ENCODE data around the gene UTF1. TPM values are rescaled to one million over a fixed set of nuclear protein-coding genes. Genes with fewer than 3 reads are reported as not detected.

The UTF1 gene
- total and polyA plus RNA-seq, 4 donors, result 0.06 to 0.52 TPM; not detected in 2

GRCh38 chr10:133276100-133276434 is 46.0 kb downstream of the UTF1 start:
- 11 to 31% methylated on average over 6 of the region's 6 CpGs for WGBS, 2 donors
- H3K4me1 ChIP-seq (ENCODE audit: control insufficient read depth in 5 of 5, insufficient read depth in 5 of 5, low read length in 5 of 5), result peaks cover 0 to 11% (median 6%) of the 10 kb centered on the region in 5 donors
- H3K9me3 ChIP-seq (ENCODE audit: control insufficient read depth in 4 of 4, insufficient read depth in 3 of 4, low read length in 3 of 4), result no peaks in the 10 kb centered on the region
- H3K27me3 ChIP-seq (ENCODE audit: control insufficient read depth in 3 of 3, insufficient read depth in 3 of 3, low read length in 2 of 3), result no peaks in the 10 kb centered on the region
- ATAC-seq (ENCODE audit: insufficient read depth, low FRiP score) (no peak), DNase-seq (no peak)
- no peak for TF ChIP-seq CTCF (IDR thresholded peaks at IDR 0.05; ENCODE audit: control extremely low read depth, extremely low read depth)
- no peak overlapping the region for H3K27ac ChIP-seq (ENCODE audit: low read depth in 1 of 2, low read length in 1 of 2)
- no peak overlapping the region for H3K9ac ChIP-seq (ENCODE audit: insufficient read depth in 1 of 2, low read length in 2 of 2)
- H3K36me3 ChIP-seq (ENCODE audit: control insufficient read depth in 4 of 4, insufficient read depth in 4 of 4, low read length in 4 of 4), result peaks cover 0 to 36% (median 8%) of the 10 kb centered on the region in 4 donors
- H3K4me3 ChIP-seq, result no peak overlapping the region

DNA sequence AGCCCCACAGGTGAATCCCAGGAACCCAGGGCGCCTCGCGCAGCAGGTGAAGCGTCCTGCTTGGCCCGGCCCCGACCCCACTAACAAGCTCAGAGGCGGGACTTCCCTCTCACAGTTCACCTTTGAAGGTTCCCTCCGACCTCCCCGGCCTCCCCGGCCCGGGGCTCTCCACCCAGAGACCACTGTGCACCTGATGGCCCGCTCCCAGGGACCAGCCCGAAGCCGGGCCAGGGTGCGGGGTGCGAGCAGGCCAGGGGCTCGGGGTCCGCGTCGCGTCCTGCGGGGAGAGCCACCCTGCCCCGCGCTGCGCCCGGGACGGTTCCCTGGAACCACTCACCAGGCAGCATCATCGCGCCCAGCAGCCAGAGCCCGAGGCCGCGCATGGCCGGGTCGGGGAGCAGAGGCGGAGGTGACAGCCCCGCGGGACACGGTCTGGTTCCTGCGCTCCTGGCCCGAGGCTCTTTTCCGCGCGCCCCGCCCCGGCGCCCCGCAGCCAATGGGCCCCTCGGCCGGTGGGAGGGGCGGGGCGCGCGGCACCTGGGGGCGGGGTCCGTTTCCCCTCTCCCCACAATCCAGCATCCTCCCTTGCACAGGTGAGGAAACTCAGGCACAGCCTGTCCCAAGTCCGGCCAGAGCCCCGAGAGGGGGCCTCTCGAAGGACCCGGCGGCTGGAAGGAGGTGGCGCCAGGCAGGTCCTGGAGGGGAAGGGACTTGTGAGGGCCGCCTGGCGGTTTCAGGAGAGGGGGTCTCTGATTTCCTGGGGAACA is 46.6 kb downstream of the UTF1 start, which contains the start of gene ADAM8:
Gene ADAM8 (minus strand): TSS at position 434 of the 767 bp plus-strand sequence. CDS start 51 bp downstream, at position 383.
- peaks cover 0 to 36% (median 10%) of the 10 kb centered on the region in 4 donors for H3K36me3 ChIP-seq (ENCODE audit: control insufficient read depth in 4 of 4, insufficient read depth in 4 of 4, low read length in 4 of 4)
- 5 to 6% methylated on average over 44 to 63 of the region's 63 CpGs for WGBS, 2 donors
- H3K4me3 ChIP-seq, result peak within 1 kb of the TSS; percentile 18
- H3K4me1 ChIP-seq (ENCODE audit: control insufficient read depth in 5 of 5, insufficient read depth in 5 of 5, low read length in 5 of 5), result peaks cover 0 to 11% (median 6%) of the 10 kb centered on the region in 5 donors
- TF ChIP-seq CTCF (IDR thresholded peaks at IDR 0.05; ENCODE audit: control extremely low read depth, extremely low read depth), result no peak
- no peaks in the 10 kb centered on the region for H3K9me3 ChIP-seq (ENCODE audit: control insufficient read depth in 4 of 4, insufficient read depth in 3 of 4, low read length in 3 of 4)
- DNase-seq (no peak), ATAC-seq (ENCODE audit: insufficient read depth, low FRiP score) (peak; percentile 28)
- H3K9ac ChIP-seq (ENCODE audit: insufficient read depth in 1 of 2, low read length in 2 of 2), result no peak within 1 kb of the TSS
- H3K27me3 ChIP-seq (ENCODE audit: control insufficient read depth in 3 of 3, insufficient read depth in 3 of 3, low read length in 2 of 3), result no peaks in the 10 kb centered on the region
- H3K27ac ChIP-seq (ENCODE audit: low read depth in 1 of 2, low read length in 1 of 2), result peak within 1 kb of the TSS in 1 of 2 donors; percentile 30

DNA sequence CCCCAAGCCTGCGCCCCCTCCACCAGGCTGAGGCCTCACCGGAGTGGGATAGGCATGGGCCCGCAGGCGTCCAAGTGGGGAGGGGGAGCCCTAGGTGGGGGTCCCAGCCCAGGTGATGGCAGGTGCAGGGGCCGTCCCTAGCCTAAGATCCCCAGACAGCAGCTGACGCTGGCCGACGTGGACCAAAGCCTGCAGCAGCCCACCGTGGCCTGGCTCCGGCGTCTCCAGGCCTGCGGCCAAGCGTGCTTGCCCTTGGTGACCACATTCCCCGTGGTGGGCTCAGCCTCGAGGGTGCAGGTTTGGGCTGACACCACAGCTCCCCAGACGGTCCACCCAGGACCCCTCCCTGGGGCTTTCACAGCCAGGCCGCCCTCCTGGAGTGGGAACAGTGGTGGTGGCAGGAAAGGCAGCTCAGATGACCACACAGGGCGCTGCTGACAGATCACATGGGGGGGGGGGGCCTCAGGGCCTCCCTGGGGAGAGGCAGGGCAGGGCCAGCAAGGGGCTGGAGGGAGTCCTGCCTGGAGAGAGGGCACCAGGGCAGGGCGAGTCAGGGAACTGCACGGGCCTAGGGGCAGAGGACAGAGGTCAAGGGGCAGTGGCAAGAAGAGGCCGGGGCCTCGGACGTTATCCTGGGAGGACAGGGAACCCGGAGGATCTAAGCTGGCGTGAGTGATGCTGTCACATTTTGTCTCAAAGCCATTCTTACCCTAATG is 47.4 kb downstream of the UTF1 start:
- no peak overlapping the region for H3K9ac ChIP-seq (ENCODE audit: insufficient read depth in 1 of 2, low read length in 2 of 2)
- no peak overlapping the region for H3K4me3 ChIP-seq
- no peak for TF ChIP-seq CTCF (IDR thresholded peaks at IDR 0.05; ENCODE audit: control extremely low read depth, extremely low read depth)
- DNase-seq, result no peak
- no peaks in the 10 kb centered on the region for H3K27me3 ChIP-seq (ENCODE audit: control insufficient read depth in 3 of 3, insufficient read depth in 3 of 3, low read length in 2 of 3)
- ATAC-seq (ENCODE audit: insufficient read depth, low FRiP score), result peak; percentile 6
- H3K27ac ChIP-seq (ENCODE audit: low read depth in 1 of 2, low read length in 1 of 2), result peak overlapping the region in 1 of 2 donors; percentile 30
- H3K9me3 ChIP-seq (ENCODE audit: control insufficient read depth in 4 of 4, insufficient read depth in 3 of 4, low read length in 3 of 4), result no peaks in the 10 kb centered on the region
- peaks cover 0 to 11% (median 6%) of the 10 kb centered on the region in 5 donors for H3K4me1 ChIP-seq (ENCODE audit: control insufficient read depth in 5 of 5, insufficient read depth in 5 of 5, low read length in 5 of 5)
- WGBS, 2 donors, result 72 to 79% methylated on average over 25 of the region's 25 CpGs
- H3K36me3 ChIP-seq (ENCODE audit: control insufficient read depth in 4 of 4, insufficient read depth in 4 of 4, low read length in 4 of 4), result peaks cover 0 to 42% (median 15%) of the 10 kb centered on the region in 4 donors
